Stimulated activated effector memory CD8-positive, alpha-beta T cell treated with anti-CD3 and anti-CD28 coated beads, Interleukin-12 subunit alpha, Interleukin-12 subunit beta, amount 100 ng/mL, for 72 hours (primary cell): ENCODE measurements around the gene SLC24A3.
A peak's percentile ranks its signal among the peaks of the same experiment; 100 is the strongest.

Source experiments
- ATAC-seq: fragments of 150-1000 bp; cut with Tn5 transposase; 2 replicates; pipeline ENCODE4 v1.10.0; 2021
- DNase-seq, 2 donors: peaks; one replicate each; pipeline ENCODE4 v3.0.0; 2021 to 2022; ENCODE audit warnings: low spot score in 2 of 2
- H3K27ac Mint-ChIP-seq: one replicate; pipeline ENCODE4 v1.8.0; 2022; ENCODE audit warnings: mild to moderate bottlenecking, mixed read lengths
- H3K36me3 Mint-ChIP-seq: one replicate; pipeline ENCODE4 v1.8.0; 2022; ENCODE audit warnings: mild to moderate bottlenecking, mixed read lengths
- H3K4me1 Mint-ChIP-seq: one replicate; pipeline ENCODE4 v1.8.0; 2022; ENCODE audit warnings: mixed read lengths
- H3K4me3 Mint-ChIP-seq: one replicate; pipeline ENCODE4 v1.8.0; 2022; ENCODE audit warnings: mild to moderate bottlenecking, mixed read lengths
- H3K9me3 Mint-ChIP-seq: one replicate; pipeline ENCODE4 v1.8.0; 2022; ENCODE audit warnings: mixed read lengths

Gene SLC24A3

GRCh38 chr20:19275038-19275629, 62.7 kb downstream of the SLC24A3 start:
- Mint-ChIP-seq H3K4me1 (no peaks in the 10 kb centered on the region), H3K4me3 (no peak overlapping the region), H3K36me3 (no peaks in the 10 kb centered on the region), H3K9me3 (peaks cover 3% of the 10 kb centered on the region), H3K27ac (no peak overlapping the region)
- DNase-seq (no peak), ATAC-seq (no peak)

DNA sequence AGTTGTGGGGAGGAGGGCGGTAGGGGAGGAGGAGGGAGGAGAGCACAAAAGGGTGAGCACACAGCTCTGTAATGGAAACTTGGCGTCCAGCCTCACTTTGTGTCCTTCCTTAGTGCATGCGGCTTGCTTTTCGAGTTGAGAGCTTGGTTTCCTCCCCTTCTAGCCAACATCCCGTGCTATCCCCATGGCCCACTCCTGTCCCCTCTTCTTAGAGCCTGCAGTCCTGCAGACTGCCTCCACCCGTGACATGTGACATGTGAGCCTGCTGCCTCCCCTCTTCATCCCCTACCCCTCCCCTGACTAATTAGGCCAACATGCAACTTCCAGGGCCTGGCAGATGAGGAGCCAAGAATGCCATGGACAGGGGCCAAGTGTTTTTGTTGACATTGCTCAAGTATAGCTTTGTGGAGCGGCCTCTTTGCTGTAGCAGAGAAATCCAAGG, 63.2 kb downstream of the SLC24A3 start:
- DNase-seq = no peak

DNA sequence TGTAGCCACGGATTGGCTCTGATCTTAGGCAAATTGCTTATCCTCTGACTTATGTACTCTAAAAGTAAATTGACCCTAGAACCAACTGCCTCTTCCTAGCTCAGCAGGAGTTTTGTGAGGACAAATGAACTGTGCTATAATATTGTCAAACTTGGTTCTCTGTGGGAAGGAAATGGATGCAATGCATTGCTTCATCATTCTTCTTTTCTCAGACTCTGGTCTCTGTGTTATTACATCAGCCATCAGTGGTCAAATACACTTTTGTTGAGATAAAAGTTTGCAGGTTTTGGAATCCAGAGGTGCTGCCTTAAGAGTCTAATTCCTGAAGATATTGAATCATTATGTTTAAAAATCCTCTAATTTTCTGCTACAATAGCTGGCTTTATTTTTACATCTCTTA, 64.9 kb downstream of the SLC24A3 start:
- no peak for ATAC-seq
- Mint-ChIP-seq H3K36me3 (no peaks in the 10 kb centered on the region), H3K4me3 (no peak overlapping the region)

More for the DNA sequence above, 63.2 kb downstream of the SLC24A3 start:
- Mint-ChIP-seq H3K4me3 (no peak overlapping the region), H3K4me1 (no peaks in the 10 kb centered on the region), H3K9me3 (peaks cover 3% of the 10 kb centered on the region), H3K36me3 (no peaks in the 10 kb centered on the region), H3K27ac (no peak overlapping the region)
- no peak for ATAC-seq

DNA sequence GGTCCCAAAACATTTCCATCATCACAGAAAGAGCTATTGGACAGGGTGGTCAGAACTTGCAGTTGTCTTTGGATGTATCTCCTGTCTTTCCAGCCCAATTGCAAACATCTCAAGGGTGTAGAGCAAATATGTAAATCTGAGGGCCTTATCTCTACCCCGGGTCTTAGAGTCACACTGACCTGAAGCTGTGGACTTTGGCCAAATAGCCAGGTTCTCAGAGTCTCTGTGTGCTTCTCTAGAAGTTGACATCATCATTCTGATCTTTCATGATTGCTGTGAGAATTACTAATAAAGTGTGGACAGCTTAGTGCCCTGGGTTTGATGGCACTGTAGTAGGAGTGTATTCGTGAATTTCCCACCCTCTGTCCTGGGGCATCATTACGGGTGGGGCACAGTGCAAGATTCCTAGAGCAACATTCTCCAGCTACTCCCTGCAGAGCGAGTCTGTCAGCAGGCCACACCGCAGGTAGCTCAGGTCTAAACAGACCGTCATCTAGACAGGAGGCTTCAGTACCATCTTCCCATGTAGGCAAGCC, 71.1 kb downstream of the SLC24A3 start:
- no peak overlapping the region for H3K4me3 Mint-ChIP-seq
- DNase-seq (no peak), ATAC-seq (peak; percentile 25)
- no peaks in the 10 kb centered on the region for H3K4me1 Mint-ChIP-seq
- H3K27ac Mint-ChIP-seq = no peak overlapping the region
- H3K36me3 Mint-ChIP-seq = no peaks in the 10 kb centered on the region
- peaks cover 3% of the 10 kb centered on the region for H3K9me3 Mint-ChIP-seq

More for the DNA sequence above, 64.9 kb downstream of the SLC24A3 start:
- H3K9me3 Mint-ChIP-seq = peaks cover 3% of the 10 kb centered on the region
- no peaks in the 10 kb centered on the region for H3K4me1 Mint-ChIP-seq
- DNase-seq = no peak
- H3K27ac Mint-ChIP-seq = no peak overlapping the region

GRCh38 chr20:19284400-19285178, 72.1 kb downstream of the SLC24A3 start:
- Mint-ChIP-seq H3K4me3 (no peak overlapping the region), H3K36me3 (no peaks in the 10 kb centered on the region)

GRCh38 chr20:19285436-19285835, 73.0 kb downstream of the SLC24A3 start:
- DNase-seq = no peak
- H3K27ac Mint-ChIP-seq = no peak overlapping the region
- no peaks in the 10 kb centered on the region for H3K9me3 Mint-ChIP-seq
- no peaks in the 10 kb centered on the region for H3K4me1 Mint-ChIP-seq
- no peak overlapping the region for H3K4me3 Mint-ChIP-seq
- H3K36me3 Mint-ChIP-seq = no peaks in the 10 kb centered on the region
- no peak for ATAC-seq

More at GRCh38 chr20:19284400-19285178, 72.1 kb downstream of the SLC24A3 start:
- Mint-ChIP-seq H3K27ac (no peak overlapping the region), H3K9me3 (peaks cover 1% of the 10 kb centered on the region), H3K4me1 (no peaks in the 10 kb centered on the region)
- DNase-seq (no peak), ATAC-seq (no peak)

DNA sequence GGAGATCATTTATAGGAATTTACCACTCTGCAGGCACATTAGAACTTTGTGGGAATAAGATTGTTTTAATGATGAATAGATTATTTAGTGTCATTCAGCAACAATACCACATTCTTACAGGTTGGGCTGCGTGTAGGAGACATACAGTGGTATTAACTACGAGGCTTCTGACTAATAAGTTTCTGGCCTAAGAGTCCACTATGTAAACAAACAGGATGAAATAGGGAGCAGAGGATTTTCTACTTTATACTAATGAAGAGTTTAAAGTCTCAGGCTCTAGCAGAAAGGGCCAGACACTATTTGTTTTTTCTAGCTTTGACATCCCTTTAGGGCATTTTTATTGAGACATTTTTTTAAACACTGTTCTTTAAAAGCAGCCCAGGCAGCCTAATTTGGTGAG, 75.6 kb downstream of the SLC24A3 start:
- no peaks in the 10 kb centered on the region for H3K9me3 Mint-ChIP-seq
- H3K27ac Mint-ChIP-seq = no peak overlapping the region
- no peak overlapping the region for H3K4me3 Mint-ChIP-seq
- no peak for ATAC-seq
- H3K4me1 Mint-ChIP-seq = no peaks in the 10 kb centered on the region
- DNase-seq = no peak
- H3K36me3 Mint-ChIP-seq = no peaks in the 10 kb centered on the region

- H3K4me3 Mint-ChIP-seq = no peak overlapping the region
- H3K27ac Mint-ChIP-seq = no peak overlapping the region
- no peaks in the 10 kb centered on the region for H3K36me3 Mint-ChIP-seq
- ATAC-seq = no peak
- no peaks in the 10 kb centered on the region for H3K9me3 Mint-ChIP-seq
- H3K4me1 Mint-ChIP-seq = no peaks in the 10 kb centered on the region
- DNase-seq = no peak
Observed at GRCh38 chr20:19288636-19289035, 76.2 kb downstream of the SLC24A3 start.

GRCh38 chr20:19289451-19289850, 77.0 kb downstream of the SLC24A3 start:
- DNase-seq (no peak), ATAC-seq (peak; percentile 8)

GRCh38 chr20:19291024-19291817, 78.8 kb downstream of the SLC24A3 start:
- H3K27ac Mint-ChIP-seq = no peak overlapping the region
- no peaks in the 10 kb centered on the region for H3K4me1 Mint-ChIP-seq
- H3K36me3 Mint-ChIP-seq = no peaks in the 10 kb centered on the region
- no peak overlapping the region for H3K4me3 Mint-ChIP-seq
- peaks cover 3% of the 10 kb centered on the region for H3K9me3 Mint-ChIP-seq
- DNase-seq (no peak), ATAC-seq (no peak)

More at GRCh38 chr20:19289451-19289850, 77.0 kb downstream of the SLC24A3 start:
- peaks cover 2% of the 10 kb centered on the region for H3K9me3 Mint-ChIP-seq
- no peak overlapping the region for H3K27ac Mint-ChIP-seq
- no peaks in the 10 kb centered on the region for H3K4me1 Mint-ChIP-seq
- no peak overlapping the region for H3K4me3 Mint-ChIP-seq
- H3K36me3 Mint-ChIP-seq = no peaks in the 10 kb centered on the region

DNA sequence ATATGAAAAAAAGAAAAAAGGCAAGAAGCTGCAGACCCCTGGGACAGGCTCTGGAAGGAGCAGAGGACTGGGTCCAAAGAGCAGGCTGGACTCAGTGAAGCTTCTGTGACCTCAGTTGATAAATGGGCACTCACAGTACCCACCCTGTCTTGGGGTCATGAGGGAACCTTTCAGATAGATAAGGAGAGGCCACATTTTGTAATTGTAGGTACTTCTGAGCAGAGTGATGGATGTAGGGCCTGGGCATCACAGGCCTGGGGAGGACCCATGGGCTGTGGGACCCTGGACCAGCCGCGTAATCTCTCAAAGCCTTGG, 79.3 kb downstream of the SLC24A3 start:
- peaks cover 5% of the 10 kb centered on the region for H3K9me3 Mint-ChIP-seq

GRCh38 chr20:19292254-19292653, 79.8 kb downstream of the SLC24A3 start:
- DNase-seq = no peak
- Mint-ChIP-seq H3K4me3 (no peak overlapping the region), H3K36me3 (no peaks in the 10 kb centered on the region), H3K27ac (no peak overlapping the region), H3K4me1 (no peaks in the 10 kb centered on the region), H3K9me3 (peaks cover 5% of the 10 kb centered on the region)
- no peak for ATAC-seq

More for the DNA sequence above, 79.3 kb downstream of the SLC24A3 start:
- peak; percentile 11 for ATAC-seq
- H3K36me3 Mint-ChIP-seq = no peaks in the 10 kb centered on the region
- H3K27ac Mint-ChIP-seq = no peak overlapping the region
- no peak for DNase-seq
- H3K4me1 Mint-ChIP-seq = no peaks in the 10 kb centered on the region
- H3K4me3 Mint-ChIP-seq = no peak overlapping the region

GRCh38 chr20:19295076-19295475, 82.6 kb downstream of the SLC24A3 start:
- Mint-ChIP-seq H3K27ac (no peak overlapping the region), H3K4me3 (no peak overlapping the region), H3K36me3 (no peaks in the 10 kb centered on the region), H3K4me1 (no peaks in the 10 kb centered on the region), H3K9me3 (peaks cover 5% of the 10 kb centered on the region)
- ATAC-seq (no peak), DNase-seq (no peak)

DNA sequence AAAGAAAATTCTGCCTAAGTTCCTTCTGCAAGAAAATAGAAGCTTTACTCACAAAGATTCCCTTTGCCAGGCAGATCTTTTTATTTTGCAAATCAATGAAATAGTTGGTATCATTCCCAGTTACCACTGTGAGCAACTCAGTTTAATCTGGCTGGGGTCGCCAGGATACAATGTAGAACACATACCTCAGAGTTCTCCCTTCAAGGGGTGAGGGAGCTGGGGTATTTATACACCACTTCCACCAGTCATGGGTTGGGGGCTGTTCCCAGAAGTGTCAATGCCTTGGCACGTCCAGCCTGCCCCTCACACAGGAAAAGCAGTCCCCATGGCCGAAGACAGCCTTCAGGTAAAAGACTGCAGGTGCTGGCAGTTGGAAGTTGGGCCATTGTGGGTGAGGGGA, 86.2 kb downstream of the SLC24A3 start:
- Mint-ChIP-seq H3K4me3 (no peak overlapping the region), H3K9me3 (peaks cover 5% of the 10 kb centered on the region), H3K36me3 (no peaks in the 10 kb centered on the region), H3K4me1 (no peaks in the 10 kb centered on the region), H3K27ac (no peak overlapping the region)
- ATAC-seq (no peak), DNase-seq (no peak)

- peaks cover 3% of the 10 kb centered on the region for H3K9me3 Mint-ChIP-seq
Observed at GRCh38 chr20:19300395-19300794, 88.0 kb downstream of the SLC24A3 start.

More at GRCh38 chr20:19300395-19300794, 88.0 kb downstream of the SLC24A3 start:
- Mint-ChIP-seq H3K4me3 (no peak overlapping the region), H3K4me1 (no peaks in the 10 kb centered on the region), H3K36me3 (no peaks in the 10 kb centered on the region), H3K27ac (no peak overlapping the region)
- no peak for ATAC-seq
- no peak for DNase-seq
